Activated naive CD8-positive, alpha-beta T cell (primary cell): Measurements from ENCODE around the gene SMIM33.
"Not testable (repeated sequence)": the region's sequence is repeated elsewhere in the genome, so short reads cannot be mapped to it uniquely, and the experiment has no call there.

Source experiments
- H3K27ac Mint-ChIP-seq: one replicate; pipeline ENCODE4 v1.8.0; 2021; ENCODE audit warnings: mixed read lengths
- H3K27me3 Mint-ChIP-seq: one replicate; pipeline ENCODE4 v1.8.0; 2021; ENCODE audit warnings: mixed read lengths
- H3K36me3 Mint-ChIP-seq: one replicate; pipeline ENCODE4 v1.8.0; 2021; ENCODE audit warnings: mixed read lengths
- H3K4me1 Mint-ChIP-seq: one replicate; pipeline ENCODE4 v1.8.0; 2021; ENCODE audit warnings: low read depth, mixed read lengths
- H3K4me3 Mint-ChIP-seq: one replicate; pipeline ENCODE4 v1.8.0; 2021; ENCODE audit warnings: mild to moderate bottlenecking, mixed read lengths
- H3K9me3 Mint-ChIP-seq: one replicate; pipeline ENCODE4 v1.8.0; 2021; ENCODE audit warnings: low read depth, mixed read lengths

Gene SMIM33

GRCh38 chr5:139468421-139468931 is 2.3 kb upstream of the SMIM33 start:
- H3K9me3 Mint-ChIP-seq: no peaks in the 10 kb centered on the region
- peak overlapping the region; percentile 25 for H3K27ac Mint-ChIP-seq

GRCh38 chr5:139472386-139473030 is 1.7 kb downstream of the SMIM33 start:
- Mint-ChIP-seq H3K27me3 (no peaks in the 10 kb centered on the region), H3K9me3 (no peaks in the 10 kb centered on the region), H3K27ac (peak overlapping the region; percentile 85), H3K4me3 (peak overlapping the region; percentile 46), H3K4me1 (peaks cover 77% of the 10 kb centered on the region), H3K36me3 (peaks cover 6% of the 10 kb centered on the region)

More at GRCh38 chr5:139468421-139468931, 2.3 kb upstream of the SMIM33 start:
- Mint-ChIP-seq H3K4me3 (peak overlapping the region; percentile 9), H3K4me1 (peaks cover 50% of the 10 kb centered on the region), H3K36me3 (no peaks in the 10 kb centered on the region), H3K27me3 (no peaks in the 10 kb centered on the region)

GRCh38 chr5:139473105-139473504 is 2.3 kb downstream of the SMIM33 start:
- H3K27me3 Mint-ChIP-seq: no peaks in the 10 kb centered on the region
- no peaks in the 10 kb centered on the region for H3K9me3 Mint-ChIP-seq
- H3K36me3 Mint-ChIP-seq: peaks cover 6% of the 10 kb centered on the region
- peaks cover 83% of the 10 kb centered on the region for H3K4me1 Mint-ChIP-seq
- no peak overlapping the region for H3K4me3 Mint-ChIP-seq
- H3K27ac Mint-ChIP-seq: no peak overlapping the region

- no peaks in the 10 kb centered on the region for H3K9me3 Mint-ChIP-seq
- H3K4me1 Mint-ChIP-seq: peaks cover 82% of the 10 kb centered on the region
- H3K27ac Mint-ChIP-seq: peak overlapping the region; percentile 64
These were observed 2.8 kb downstream of the SMIM33 start for GRCh38 chr5:139473565-139473964.

GRCh38 chr5:139474890-139475791 is 4.3 kb downstream of the SMIM33 start:
- Mint-ChIP-seq H3K27me3 (no peaks in the 10 kb centered on the region), H3K4me1 (peaks cover 76% of the 10 kb centered on the region), H3K36me3 (peaks cover 6% of the 10 kb centered on the region), H3K9me3 (no peaks in the 10 kb centered on the region), H3K27ac (peak overlapping the region; percentile 64), H3K4me3 (peak overlapping the region; percentile 52)

More at GRCh38 chr5:139473565-139473964, 2.8 kb downstream of the SMIM33 start:
- H3K27me3 Mint-ChIP-seq: no peaks in the 10 kb centered on the region
- H3K4me3 Mint-ChIP-seq: no peak overlapping the region
- peaks cover 6% of the 10 kb centered on the region for H3K36me3 Mint-ChIP-seq

GRCh38 chr5:139475865-139476617 is 5.2 kb downstream of the SMIM33 start:
- Mint-ChIP-seq H3K36me3 (peaks cover 6% of the 10 kb centered on the region), H3K9me3 (no peaks in the 10 kb centered on the region), H3K27ac (peak overlapping the region; percentile 10), H3K4me3 (no peak overlapping the region), H3K4me1 (peaks cover 75% of the 10 kb centered on the region), H3K27me3 (no peaks in the 10 kb centered on the region)

- peaks cover 62% of the 10 kb centered on the region for H3K4me1 Mint-ChIP-seq
- H3K36me3 Mint-ChIP-seq: not testable (repeated sequence)
- peak overlapping the region; percentile 68 for H3K27ac Mint-ChIP-seq
These were observed 8.0 kb downstream of the SMIM33 start for GRCh38 chr5:139478657-139479423.

GRCh38 chr5:139479729-139480128 is 8.9 kb downstream of the SMIM33 start:
- not testable (repeated sequence) for H3K9me3 Mint-ChIP-seq, H3K27me3 Mint-ChIP-seq, H3K36me3 Mint-ChIP-seq, H3K27ac Mint-ChIP-seq, H3K4me3 Mint-ChIP-seq
- peaks cover 54% of the 10 kb centered on the region for H3K4me1 Mint-ChIP-seq

More at GRCh38 chr5:139478657-139479423, 8.0 kb downstream of the SMIM33 start:
- not testable (repeated sequence) for H3K4me3 Mint-ChIP-seq, H3K9me3 Mint-ChIP-seq, H3K27me3 Mint-ChIP-seq

- Mint-ChIP-seq H3K36me3 (no peaks in the 10 kb centered on the region), H3K4me1 (peaks cover 40% of the 10 kb centered on the region), H3K27ac (peak overlapping the region; percentile 96), H3K9me3 (no peaks in the 10 kb centered on the region), H3K27me3 (no peaks in the 10 kb centered on the region), H3K4me3 (peak overlapping the region; percentile 90)
These were observed 10.3 kb downstream of the SMIM33 start for GRCh38 chr5:139481122-139481533.

GRCh38 chr5:139481580-139482049 is 10.8 kb downstream of the SMIM33 start:
- Mint-ChIP-seq H3K9me3 (no peaks in the 10 kb centered on the region), H3K27me3 (no peaks in the 10 kb centered on the region), H3K36me3 (no peaks in the 10 kb centered on the region), H3K4me3 (peak overlapping the region; percentile 90), H3K27ac (peak overlapping the region; percentile 96), H3K4me1 (peaks cover 39% of the 10 kb centered on the region)

GRCh38 chr5:139482050-139482889 is 11.5 kb downstream of the SMIM33 start, which contains the start of gene STING1:
Gene STING1 (minus strand): TSS chr5:139482758. CDS start chr5:139481704, 1,054 bp downstream.
- peak within 1 kb of the TSS; percentile 96 for H3K27ac Mint-ChIP-seq
- no peaks in the 10 kb centered on the region for H3K9me3 Mint-ChIP-seq
- H3K4me1 Mint-ChIP-seq: peaks cover 39% of the 10 kb centered on the region
- no peaks in the 10 kb centered on the region for H3K36me3 Mint-ChIP-seq
- H3K4me3 Mint-ChIP-seq: peak within 1 kb of the TSS; percentile 90
- H3K27me3 Mint-ChIP-seq: no peaks in the 10 kb centered on the region

GRCh38 chr5:139482890-139483208 is 12.0 kb downstream of the SMIM33 start:
- H3K9me3 Mint-ChIP-seq, H3K27me3 Mint-ChIP-seq, H3K36me3 Mint-ChIP-seq: not testable (repeated sequence)
- Mint-ChIP-seq H3K27ac (peak overlapping the region; percentile 96), H3K4me1 (peaks cover 36% of the 10 kb centered on the region), H3K4me3 (peak overlapping the region; percentile 90)

- Mint-ChIP-seq H3K4me1 (peaks cover 19% of the 10 kb centered on the region), H3K27ac (no peak overlapping the region), H3K4me3 (no peak overlapping the region), H3K27me3 (no peaks in the 10 kb centered on the region), H3K36me3 (no peaks in the 10 kb centered on the region), H3K9me3 (no peaks in the 10 kb centered on the region)
These were observed 15.4 kb downstream of the SMIM33 start for GRCh38 chr5:139486201-139486600.
